SK-N-SH treated with all-trans-retinoic acid at 6 μM for 48 hours (cell line): Measurements from ENCODE around the gene RAB5B.
"Not testable (repeated sequence)": the region's sequence is repeated elsewhere in the genome, so short reads cannot be mapped to it uniquely, and the experiment has no call there.

Experiments used
- ATAC-seq: fragments of 200-7000 bp; cut with Tn5 transposase; 3 replicates; pipeline ENCODE4 v1.9.1; 2020; ENCODE audit warnings: mild to moderate bottlenecking, moderate library complexity
- ARNTL ChIP-seq: fragments of 450-650 bp; formaldehyde crosslinking; IDR thresholded peaks from 2 replicates; pipeline ENCODE4 v1.5.0; 2020; ENCODE audit warnings: low read depth, mild to moderate bottlenecking, moderate library complexity, borderline replicate concordance
- BACH2 ChIP-seq: fragments of 250-450 bp; sonication (Bioruptor Pico); IDR thresholded peaks from 2 replicates; pipeline ENCODE4 v1.9.0; 2021; ENCODE audit warnings: mild to moderate bottlenecking, borderline replicate concordance
- CSDC2 ChIP-seq: fragments of 250-450 bp; sonication (Bioruptor Pico); IDR thresholded peaks from 2 replicates; pipeline ENCODE4 v1.5.0; 2020; ENCODE audit warnings: mild to moderate bottlenecking, moderate library complexity
- GLIS3 ChIP-seq: fragments of 250-450 bp; sonication (Bioruptor Pico); IDR thresholded peaks from 2 replicates; pipeline ENCODE4 v1.5.0; 2020; ENCODE audit warnings: mild to moderate bottlenecking, moderate library complexity
- ISL1 ChIP-seq: fragments of 250-450 bp; sonication (Bioruptor Pico); IDR thresholded peaks from 2 replicates; pipeline ENCODE4 v2.1.2; 2022; ENCODE audit warnings: mild to moderate bottlenecking, moderate library complexity
- PPARA ChIP-seq: fragments of 250-450 bp; sonication (Bioruptor Pico); IDR thresholded peaks from 2 replicates; pipeline ENCODE4 v1.5.0; 2020; ENCODE audit warnings: mild to moderate bottlenecking, borderline replicate concordance
- RARB ChIP-seq: fragments of 250-450 bp; sonication (Bioruptor Pico); IDR thresholded peaks from 2 replicates; pipeline ENCODE4 v1.8.0; 2021; ENCODE audit warnings: mild to moderate bottlenecking, moderate library complexity
- SNAI2 ChIP-seq: fragments of 250-450 bp; sonication (Bioruptor Pico); IDR thresholded peaks from 2 replicates; pipeline ENCODE4 v1.5.0; 2020; ENCODE audit warnings: mild to moderate bottlenecking, moderate library complexity
- TCF4 ChIP-seq: fragments of 250-450 bp; sonication (Bioruptor Pico); IDR thresholded peaks from 2 replicates; pipeline ENCODE4 v1.8.0; 2021; ENCODE audit warnings: mild to moderate bottlenecking, moderate library complexity, borderline replicate concordance
- TOX ChIP-seq: fragments of 250-450 bp; sonication (Bioruptor Pico); IDR thresholded peaks from 2 replicates; pipeline ENCODE4 v1.8.0; 2021; ENCODE audit warnings: mild to moderate bottlenecking, moderate library complexity, borderline replicate concordance
- ZC3H10 ChIP-seq: fragments of 250-450 bp; sonication (Bioruptor Pico); IDR thresholded peaks from 2 replicates; pipeline ENCODE4 v1.5.1; 2021; ENCODE audit warnings: mild to moderate bottlenecking, moderate library complexity
- ZFP3 ChIP-seq: fragments of 250-450 bp; sonication (Bioruptor Pico); IDR thresholded peaks from 2 replicates; pipeline ENCODE4 v1.5.0; 2020; ENCODE audit warnings: mild to moderate bottlenecking, moderate library complexity
- ZNF565 ChIP-seq: fragments of 450-650 bp; formaldehyde crosslinking; conservative IDR thresholded peaks from 2 replicates; pipeline ENCODE4 v1.5.0; 2020; ENCODE audit warnings: low read depth, mild to moderate bottlenecking, moderate library complexity
- ZNF70 ChIP-seq: fragments of 450-650 bp; formaldehyde crosslinking; IDR thresholded peaks from 2 replicates; pipeline ENCODE4 v1.5.0; 2020; ENCODE audit warnings: mild to moderate bottlenecking, moderate library complexity
- ZNF8 ChIP-seq: fragments of 450-650 bp; formaldehyde crosslinking; IDR thresholded peaks from 2 replicates; pipeline ENCODE4 v1.5.0; 2020; ENCODE audit warnings: mild to moderate bottlenecking, moderate library complexity
- TF ChIP-seq, protein P1 (sequence below): fragments of 250-450 bp; sonication (Bioruptor Pico); IDR thresholded peaks from 2 replicates; pipeline ENCODE4 v1.8.0; 2020; ENCODE audit warnings: mild to moderate bottlenecking, moderate library complexity, borderline replicate concordance
- TF ChIP-seq, protein P2 (sequence below): fragments of 250-450 bp; sonication (Bioruptor Pico); IDR thresholded peaks from 2 replicates; pipeline ENCODE4 v1.5.0; 2020; ENCODE audit warnings: mild to moderate bottlenecking, moderate library complexity
- TF ChIP-seq, protein P3 (sequence below): fragments of 250-450 bp; sonication (Bioruptor Pico); IDR thresholded peaks from 2 replicates; pipeline ENCODE4 v1.5.1; 2020; ENCODE audit warnings: low read depth, mild to moderate bottlenecking, moderate library complexity
- TF ChIP-seq, protein P4 (sequence below): fragments of 250-450 bp; sonication (Bioruptor Pico); IDR thresholded peaks from 2 replicates; pipeline ENCODE4 v1.5.1; 2021; ENCODE audit warnings: mild to moderate bottlenecking, moderate library complexity
- TF ChIP-seq, protein P5 (sequence below): fragments of 250-450 bp; sonication (Bioruptor Pico); IDR thresholded peaks from 2 replicates; pipeline ENCODE4 v1.8.0; 2021; ENCODE audit warnings: low read depth, mild to moderate bottlenecking, moderate library complexity, borderline replicate concordance

RAB5B gene

DNA sequence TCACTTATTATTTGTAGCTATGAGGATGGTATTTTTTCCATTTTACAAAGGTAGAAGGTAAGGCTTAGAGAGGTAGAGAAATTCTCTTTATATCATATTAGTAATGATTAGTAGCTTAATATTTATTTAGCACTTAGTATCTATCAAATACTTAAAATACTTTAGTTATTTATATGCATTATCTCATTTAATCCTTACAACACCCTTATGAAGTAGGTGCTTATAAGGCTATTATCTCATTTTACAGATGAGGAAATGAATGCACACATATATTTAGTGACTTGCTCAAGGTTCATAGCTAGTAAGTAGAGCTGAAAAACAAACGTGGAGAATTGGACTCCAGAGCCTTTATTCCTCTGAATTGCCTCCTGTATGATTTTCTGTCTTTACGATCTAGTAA is 11.0 kb downstream of the RAB5B start:
- no peak for ATAC-seq
- TF ChIP-seq, protein P1, sequence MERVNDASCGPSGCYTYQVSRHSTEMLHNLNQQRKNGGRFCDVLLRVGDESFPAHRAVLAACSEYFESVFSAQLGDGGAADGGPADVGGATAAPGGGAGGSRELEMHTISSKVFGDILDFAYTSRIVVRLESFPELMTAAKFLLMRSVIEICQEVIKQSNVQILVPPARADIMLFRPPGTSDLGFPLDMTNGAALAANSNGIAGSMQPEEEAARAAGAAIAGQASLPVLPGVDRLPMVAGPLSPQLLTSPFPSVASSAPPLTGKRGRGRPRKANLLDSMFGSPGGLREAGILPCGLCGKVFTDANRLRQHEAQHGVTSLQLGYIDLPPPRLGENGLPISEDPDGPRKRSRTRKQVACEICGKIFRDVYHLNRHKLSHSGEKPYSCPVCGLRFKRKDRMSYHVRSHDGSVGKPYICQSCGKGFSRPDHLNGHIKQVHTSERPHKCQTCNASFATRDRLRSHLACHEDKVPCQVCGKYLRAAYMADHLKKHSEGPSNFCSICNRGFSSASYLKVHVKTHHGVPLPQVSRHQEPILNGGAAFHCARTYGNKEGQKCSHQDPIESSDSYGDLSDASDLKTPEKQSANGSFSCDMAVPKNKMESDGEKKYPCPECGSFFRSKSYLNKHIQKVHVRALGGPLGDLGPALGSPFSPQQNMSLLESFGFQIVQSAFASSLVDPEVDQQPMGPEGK (CRISPR knock-in tag): no peak
- TF ChIP-seq SNAI2 (no peak), ZNF70 (CRISPR knock-in tag) (no peak), RARB (no peak), TCF4 (no peak), ZNF565 (CRISPR knock-in tag) (no peak), BACH2 (CRISPR knock-in tag) (no peak), ZC3H10 (CRISPR knock-in tag) (no peak), ZFP3 (no peak), PPARA (CRISPR knock-in tag) (no peak), ARNTL (CRISPR knock-in tag) (no peak), ISL1 (CRISPR knock-in tag) (no peak), TOX (CRISPR knock-in tag) (no peak)
- TF ChIP-seq, protein P2, sequence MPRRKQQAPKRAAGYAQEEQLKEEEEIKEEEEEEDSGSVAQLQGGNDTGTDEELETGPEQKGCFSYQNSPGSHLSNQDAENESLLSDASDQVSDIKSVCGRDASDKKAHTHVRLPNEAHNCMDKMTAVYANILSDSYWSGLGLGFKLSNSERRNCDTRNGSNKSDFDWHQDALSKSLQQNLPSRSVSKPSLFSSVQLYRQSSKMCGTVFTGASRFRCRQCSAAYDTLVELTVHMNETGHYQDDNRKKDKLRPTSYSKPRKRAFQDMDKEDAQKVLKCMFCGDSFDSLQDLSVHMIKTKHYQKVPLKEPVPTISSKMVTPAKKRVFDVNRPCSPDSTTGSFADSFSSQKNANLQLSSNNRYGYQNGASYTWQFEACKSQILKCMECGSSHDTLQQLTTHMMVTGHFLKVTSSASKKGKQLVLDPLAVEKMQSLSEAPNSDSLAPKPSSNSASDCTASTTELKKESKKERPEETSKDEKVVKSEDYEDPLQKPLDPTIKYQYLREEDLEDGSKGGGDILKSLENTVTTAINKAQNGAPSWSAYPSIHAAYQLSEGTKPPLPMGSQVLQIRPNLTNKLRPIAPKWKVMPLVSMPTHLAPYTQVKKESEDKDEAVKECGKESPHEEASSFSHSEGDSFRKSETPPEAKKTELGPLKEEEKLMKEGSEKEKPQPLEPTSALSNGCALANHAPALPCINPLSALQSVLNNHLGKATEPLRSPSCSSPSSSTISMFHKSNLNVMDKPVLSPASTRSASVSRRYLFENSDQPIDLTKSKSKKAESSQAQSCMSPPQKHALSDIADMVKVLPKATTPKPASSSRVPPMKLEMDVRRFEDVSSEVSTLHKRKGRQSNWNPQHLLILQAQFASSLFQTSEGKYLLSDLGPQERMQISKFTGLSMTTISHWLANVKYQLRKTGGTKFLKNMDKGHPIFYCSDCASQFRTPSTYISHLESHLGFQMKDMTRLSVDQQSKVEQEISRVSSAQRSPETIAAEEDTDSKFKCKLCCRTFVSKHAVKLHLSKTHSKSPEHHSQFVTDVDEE: no peak
- TF ChIP-seq, protein P3, sequence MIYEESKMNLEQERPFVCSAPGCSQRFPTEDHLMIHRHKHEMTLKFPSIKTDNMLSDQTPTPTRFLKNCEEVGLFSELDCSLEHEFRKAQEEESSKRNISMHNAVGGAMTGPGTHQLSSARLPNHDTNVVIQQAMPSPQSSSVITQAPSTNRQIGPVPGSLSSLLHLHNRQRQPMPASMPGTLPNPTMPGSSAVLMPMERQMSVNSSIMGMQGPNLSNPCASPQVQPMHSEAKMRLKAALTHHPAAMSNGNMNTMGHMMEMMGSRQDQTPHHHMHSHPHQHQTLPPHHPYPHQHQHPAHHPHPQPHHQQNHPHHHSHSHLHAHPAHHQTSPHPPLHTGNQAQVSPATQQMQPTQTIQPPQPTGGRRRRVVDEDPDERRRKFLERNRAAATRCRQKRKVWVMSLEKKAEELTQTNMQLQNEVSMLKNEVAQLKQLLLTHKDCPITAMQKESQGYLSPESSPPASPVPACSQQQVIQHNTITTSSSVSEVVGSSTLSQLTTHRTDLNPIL (CRISPR knock-in tag): no peak
- TF ChIP-seq, protein P4, sequence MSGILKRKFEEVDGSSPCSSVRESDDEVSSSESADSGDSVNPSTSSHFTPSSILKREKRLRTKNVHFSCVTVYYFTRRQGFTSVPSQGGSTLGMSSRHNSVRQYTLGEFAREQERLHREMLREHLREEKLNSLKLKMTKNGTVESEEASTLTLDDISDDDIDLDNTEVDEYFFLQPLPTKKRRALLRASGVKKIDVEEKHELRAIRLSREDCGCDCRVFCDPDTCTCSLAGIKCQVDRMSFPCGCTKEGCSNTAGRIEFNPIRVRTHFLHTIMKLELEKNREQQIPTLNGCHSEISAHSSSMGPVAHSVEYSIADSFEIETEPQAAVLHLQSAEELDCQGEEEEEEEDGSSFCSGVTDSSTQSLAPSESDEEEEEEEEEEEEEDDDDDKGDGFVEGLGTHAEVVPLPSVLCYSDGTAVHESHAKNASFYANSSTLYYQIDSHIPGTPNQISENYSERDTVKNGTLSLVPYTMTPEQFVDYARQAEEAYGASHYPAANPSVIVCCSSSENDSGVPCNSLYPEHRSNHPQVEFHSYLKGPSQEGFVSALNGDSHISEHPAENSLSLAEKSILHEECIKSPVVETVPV (CRISPR knock-in tag): no peak

DNA sequence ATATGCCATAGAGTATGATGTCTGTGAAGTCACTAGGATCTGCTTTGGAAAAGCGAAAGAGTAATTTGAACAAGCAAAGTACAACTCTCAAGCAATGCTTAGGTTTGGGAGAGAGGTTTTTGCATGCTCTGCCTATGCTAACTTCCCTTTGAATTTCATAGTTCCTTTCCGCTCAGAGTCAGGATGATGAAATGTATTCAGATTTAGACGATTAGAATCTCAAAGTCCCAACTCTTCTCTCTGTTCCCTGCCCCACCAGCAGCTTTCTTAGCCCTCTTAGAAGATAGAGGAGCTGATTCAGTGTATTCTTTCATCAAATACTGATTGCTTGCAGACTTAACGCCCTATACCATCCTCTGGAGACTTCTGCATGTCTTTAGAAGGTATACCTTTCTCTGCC is 11.5 kb downstream of the RAB5B start:
- ATAC-seq: no peak
- no peak for TF ChIP-seq SNAI2
- no peak for TF ChIP-seq ARNTL (CRISPR knock-in tag)
- no peak for TF ChIP-seq CSDC2
- TF ChIP-seq ZNF70 (CRISPR knock-in tag): no peak
- TF ChIP-seq, protein P5, sequence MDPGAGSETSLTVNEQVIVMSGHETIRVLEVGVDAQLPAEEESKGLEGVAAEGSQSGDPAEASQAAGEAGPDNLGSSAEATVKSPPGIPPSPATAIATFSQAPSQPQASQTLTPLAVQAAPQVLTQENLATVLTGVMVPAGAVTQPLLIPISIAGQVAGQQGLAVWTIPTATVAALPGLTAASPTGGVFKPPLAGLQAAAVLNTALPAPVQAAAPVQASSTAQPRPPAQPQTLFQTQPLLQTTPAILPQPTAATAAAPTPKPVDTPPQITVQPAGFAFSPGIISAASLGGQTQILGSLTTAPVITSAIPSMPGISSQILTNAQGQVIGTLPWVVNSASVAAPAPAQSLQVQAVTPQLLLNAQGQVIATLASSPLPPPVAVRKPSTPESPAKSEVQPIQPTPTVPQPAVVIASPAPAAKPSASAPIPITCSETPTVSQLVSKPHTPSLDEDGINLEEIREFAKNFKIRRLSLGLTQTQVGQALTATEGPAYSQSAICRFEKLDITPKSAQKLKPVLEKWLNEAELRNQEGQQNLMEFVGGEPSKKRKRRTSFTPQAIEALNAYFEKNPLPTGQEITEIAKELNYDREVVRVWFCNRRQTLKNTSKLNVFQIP: no peak
- no peak for TF ChIP-seq GLIS3 (CRISPR knock-in tag)
- TF ChIP-seq TCF4: no peak
- TF ChIP-seq ZFP3: no peak
- TF ChIP-seq BACH2 (CRISPR knock-in tag): no peak
- TF ChIP-seq TOX (CRISPR knock-in tag): no peak
- no peak for TF ChIP-seq ZNF565 (CRISPR knock-in tag)
- TF ChIP-seq, protein P3 (CRISPR knock-in tag): no peak
- TF ChIP-seq ISL1 (CRISPR knock-in tag): no peak
- TF ChIP-seq, protein P2: no peak
- no peak for TF ChIP-seq ZNF8 (CRISPR knock-in tag)
- TF ChIP-seq ZC3H10 (CRISPR knock-in tag): no peak

DNA sequence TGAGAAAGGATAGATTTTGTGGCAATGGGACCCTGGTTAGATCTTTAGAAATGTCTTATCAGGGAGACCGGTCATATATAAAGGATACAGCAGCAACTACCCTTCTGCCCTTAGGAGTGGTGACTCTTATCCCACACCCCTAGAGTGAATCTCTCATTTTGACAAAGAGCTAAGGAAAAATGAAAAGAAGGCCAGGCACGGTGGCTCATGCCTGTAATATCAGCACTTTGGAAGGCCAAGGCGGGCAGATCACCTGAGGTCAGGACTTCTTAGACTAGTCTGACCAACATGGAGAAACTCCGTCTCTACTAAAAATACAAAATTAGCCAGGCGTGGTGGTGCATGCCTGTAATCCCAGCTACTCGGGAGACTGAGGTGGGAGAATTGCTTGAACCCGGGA is 12.1 kb downstream of the RAB5B start:
- ATAC-seq: not testable (repeated sequence)
